ENCODE results near the gene OR52I1.

The OR52I1 gene

GRCh38 chr11:4610258-4610935 is 16.6 kb downstream of the OR52I1 start:
- no peak overlapping the region for H4K8ac ChIP-seq (ENCODE audit: low read depth, low read length)
- no peak overlapping the region for H4K91ac ChIP-seq (ENCODE audit: low read depth, low read length, poor library complexity)
- H3K4me1 ChIP-seq (ENCODE audit: control insufficient read depth in 2 of 2, insufficient read depth in 1 of 2, low read depth in 1 of 2, low read length in 2 of 2), result peaks cover 4 to 5% of the 10 kb centered on the region in 2 donors
- H3K23ac ChIP-seq (ENCODE audit: low read depth, low read length, poor library complexity), result no peak overlapping the region
- no peak overlapping the region for H2BK5ac ChIP-seq (ENCODE audit: low read length)
- H2BK15ac ChIP-seq (ENCODE audit: low read length), result no peak overlapping the region
- H3K4me3 ChIP-seq (ENCODE audit: low read length in 2 of 2), result no peak overlapping the region
- WGBS, 2 donors (ENCODE audit: extremely low coverage in 2 of 2, insufficient read length in 2 of 2, insufficient replicate concordance in 1 of 2), result no CpG with 5 or more reads among the region's 3 CpGs
- H3K18ac ChIP-seq (ENCODE audit: low read length), result no peak overlapping the region
- H3K14ac ChIP-seq (ENCODE audit: low read length), result no peak overlapping the region
- no peak for DNase-seq (ENCODE audit: low spot score)
- H3K9me3 ChIP-seq (replicated peaks in 1 of 2; ENCODE audit: control insufficient read depth in 2 of 2, insufficient read depth in 1 of 2, low read depth in 1 of 2, low read length in 2 of 2), result no peaks in the 10 kb centered on the region
- no peak overlapping the region for H2AK5ac ChIP-seq (ENCODE audit: low read depth, low read length)
- no peak overlapping the region for H2BK12ac ChIP-seq (ENCODE audit: low read length)
- H3K4ac ChIP-seq (ENCODE audit: low read length), result no peak overlapping the region
- H2AFZ ChIP-seq (ENCODE audit: low read length), result peak overlapping the region; percentile 74
- H3K36me3 ChIP-seq (replicated peaks in 1 of 2; ENCODE audit: control insufficient read depth in 2 of 2, insufficient read depth in 2 of 2, low read length in 2 of 2), result peaks cover 0 to 3% of the 10 kb centered on the region in 2 donors
- no peak overlapping the region for H2BK120ac ChIP-seq (ENCODE audit: low read depth, low read length)
- H3K27ac ChIP-seq (replicated peaks; ENCODE audit: low read length), result no peak overlapping the region
- no peak overlapping the region for H3K9ac ChIP-seq (ENCODE audit: low read depth, low read length, poor library complexity)
- H3K27me3 ChIP-seq (ENCODE audit: control insufficient read depth in 3 of 3, insufficient read depth in 3 of 3, low read depth in 1 of 3, low read length in 3 of 3), result peaks cover 0 to 8% (median 0%) of the 10 kb centered on the region in 3 experiments
- H3K4me2 ChIP-seq (ENCODE audit: insufficient read depth, low read length, poor library complexity, severe bottlenecking), result no peak overlapping the region
- H3K79me1 ChIP-seq (ENCODE audit: low read depth, low read length), result no peaks in the 10 kb centered on the region

DNA sequence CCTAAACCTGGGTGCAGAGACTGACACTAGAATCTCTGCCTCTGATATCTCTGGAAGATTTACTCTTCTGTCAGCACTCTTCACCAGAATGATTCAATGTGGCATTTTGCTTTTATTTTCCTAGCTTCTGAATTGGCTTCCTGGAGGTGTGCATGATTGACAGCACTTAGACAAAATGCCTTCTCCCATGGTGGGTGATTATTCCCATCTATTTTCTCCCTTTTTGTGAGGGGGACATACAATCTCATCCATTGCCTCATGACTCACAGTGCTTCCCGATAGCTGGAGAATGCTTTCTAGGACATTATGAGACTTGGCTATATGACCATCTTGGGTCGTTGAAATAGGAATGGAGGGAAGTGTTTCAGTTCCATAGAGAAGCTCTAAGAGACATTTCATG is 18.1 kb downstream of the OR52I1 start:
- Histone ChIP-seq H3K4me1 (ENCODE audit: control insufficient read depth in 2 of 2, insufficient read depth in 1 of 2, low read depth in 1 of 2, low read length in 2 of 2) (peaks cover 3 to 5% of the 10 kb centered on the region in 2 donors), H3K27ac (replicated peaks; ENCODE audit: low read length) (no peak overlapping the region), H4K91ac (ENCODE audit: low read depth, low read length, poor library complexity) (no peak overlapping the region), H3K79me1 (ENCODE audit: low read depth, low read length) (no peaks in the 10 kb centered on the region), H3K18ac (ENCODE audit: low read length) (no peak overlapping the region), H2AK5ac (ENCODE audit: low read depth, low read length) (no peak overlapping the region), H3K4me2 (ENCODE audit: insufficient read depth, low read length, poor library complexity, severe bottlenecking) (no peak overlapping the region), H3K27me3 (ENCODE audit: control insufficient read depth in 3 of 3, insufficient read depth in 3 of 3, low read depth in 1 of 3, low read length in 3 of 3) (peaks cover 0 to 11% (median 0%) of the 10 kb centered on the region in 3 experiments), H3K4me3 (ENCODE audit: low read length in 2 of 2) (no peak overlapping the region), H3K9ac (ENCODE audit: low read depth, low read length, poor library complexity) (no peak overlapping the region), H2BK5ac (ENCODE audit: low read length) (no peak overlapping the region), H3K14ac (ENCODE audit: low read length) (no peak overlapping the region), H2BK12ac (ENCODE audit: low read length) (no peak overlapping the region), H2BK15ac (ENCODE audit: low read length) (no peak overlapping the region), H2AFZ (ENCODE audit: low read length) (no peak overlapping the region), H4K8ac (ENCODE audit: low read depth, low read length) (no peak overlapping the region), H3K23ac (ENCODE audit: low read depth, low read length, poor library complexity) (no peak overlapping the region), H3K9me3 (replicated peaks in 1 of 2; ENCODE audit: control insufficient read depth in 2 of 2, insufficient read depth in 1 of 2, low read depth in 1 of 2, low read length in 2 of 2) (no peaks in the 10 kb centered on the region), H3K36me3 (replicated peaks in 1 of 2; ENCODE audit: control insufficient read depth in 2 of 2, insufficient read depth in 2 of 2, low read length in 2 of 2) (no peaks in the 10 kb centered on the region), H3K4ac (ENCODE audit: low read length) (no peak overlapping the region), H2BK120ac (ENCODE audit: low read depth, low read length) (no peak overlapping the region)
- DNase-seq (ENCODE audit: low spot score), result no peak
- WGBS, 2 donors (ENCODE audit: extremely low coverage in 2 of 2, insufficient read length in 2 of 2, insufficient replicate concordance in 1 of 2), result no CpG with 5 or more reads among the region's 2 CpGs

- H2BK15ac ChIP-seq (ENCODE audit: low read length), result no peak overlapping the region
- H2BK12ac ChIP-seq (ENCODE audit: low read length), result no peak overlapping the region
- no peak overlapping the region for H3K18ac ChIP-seq (ENCODE audit: low read length)
- peaks cover 0 to 11% (median 0%) of the 10 kb centered on the region in 3 experiments for H3K27me3 ChIP-seq (ENCODE audit: control insufficient read depth in 3 of 3, insufficient read depth in 3 of 3, low read depth in 1 of 3, low read length in 3 of 3)
- no peaks in the 10 kb centered on the region for H3K79me1 ChIP-seq (ENCODE audit: low read depth, low read length)
- no peak overlapping the region for H2AK5ac ChIP-seq (ENCODE audit: low read depth, low read length)
- no peak overlapping the region for H3K23ac ChIP-seq (ENCODE audit: low read depth, low read length, poor library complexity)
- H3K4me3 ChIP-seq (ENCODE audit: low read length in 2 of 2), result no peak overlapping the region
- no peaks in the 10 kb centered on the region for H3K36me3 ChIP-seq (replicated peaks in 1 of 2; ENCODE audit: control insufficient read depth in 2 of 2, insufficient read depth in 2 of 2, low read length in 2 of 2)
- DNase-seq (ENCODE audit: low spot score), result no peak
- no peak overlapping the region for H4K91ac ChIP-seq (ENCODE audit: low read depth, low read length, poor library complexity)
- no peak overlapping the region for H3K4ac ChIP-seq (ENCODE audit: low read length)
- peaks cover 0 to 5% of the 10 kb centered on the region in 2 donors for H3K4me1 ChIP-seq (ENCODE audit: control insufficient read depth in 2 of 2, insufficient read depth in 1 of 2, low read depth in 1 of 2, low read length in 2 of 2)
- H3K27ac ChIP-seq (replicated peaks; ENCODE audit: low read length), result no peak overlapping the region
- no peak overlapping the region for H2BK5ac ChIP-seq (ENCODE audit: low read length)
- H3K14ac ChIP-seq (ENCODE audit: low read length), result no peak overlapping the region
- no peak overlapping the region for H2AFZ ChIP-seq (ENCODE audit: low read length)
- no peak overlapping the region for H2BK120ac ChIP-seq (ENCODE audit: low read depth, low read length)
- no peak overlapping the region for H4K8ac ChIP-seq (ENCODE audit: low read depth, low read length)
- H3K9me3 ChIP-seq (replicated peaks in 1 of 2; ENCODE audit: control insufficient read depth in 2 of 2, insufficient read depth in 1 of 2, low read depth in 1 of 2, low read length in 2 of 2), result no peaks in the 10 kb centered on the region
- no peak overlapping the region for H3K9ac ChIP-seq (ENCODE audit: low read depth, low read length, poor library complexity)
- no peak overlapping the region for H3K4me2 ChIP-seq (ENCODE audit: insufficient read depth, low read length, poor library complexity, severe bottlenecking)
These were observed 22.1 kb downstream of the OR52I1 start for GRCh38 chr11:4615856-4616444.

GRCh38 chr11:4619514-4619913 is 25.7 kb downstream of the OR52I1 start:
- H2AK5ac ChIP-seq (ENCODE audit: low read depth, low read length), result no peak overlapping the region
- H3K9ac ChIP-seq (ENCODE audit: low read depth, low read length, poor library complexity), result no peak overlapping the region
- no peak overlapping the region for H3K4ac ChIP-seq (ENCODE audit: low read length)
- H2BK5ac ChIP-seq (ENCODE audit: low read length), result no peak overlapping the region
- no peak overlapping the region for H4K8ac ChIP-seq (ENCODE audit: low read depth, low read length)
- no peak overlapping the region for H3K23ac ChIP-seq (ENCODE audit: low read depth, low read length, poor library complexity)
- peaks cover 0 to 7% (median 0%) of the 10 kb centered on the region in 3 experiments for H3K27me3 ChIP-seq (ENCODE audit: control insufficient read depth in 3 of 3, insufficient read depth in 3 of 3, low read depth in 1 of 3, low read length in 3 of 3)
- no peaks in the 10 kb centered on the region for H3K9me3 ChIP-seq (replicated peaks in 1 of 2; ENCODE audit: control insufficient read depth in 2 of 2, insufficient read depth in 1 of 2, low read depth in 1 of 2, low read length in 2 of 2)
- no peak overlapping the region for H4K91ac ChIP-seq (ENCODE audit: low read depth, low read length, poor library complexity)
- no peaks in the 10 kb centered on the region for H3K4me1 ChIP-seq (ENCODE audit: control insufficient read depth in 2 of 2, insufficient read depth in 1 of 2, low read depth in 1 of 2, low read length in 2 of 2)
- no peak overlapping the region for H2AFZ ChIP-seq (ENCODE audit: low read length)
- no peaks in the 10 kb centered on the region for H3K36me3 ChIP-seq (replicated peaks in 1 of 2; ENCODE audit: control insufficient read depth in 2 of 2, insufficient read depth in 2 of 2, low read length in 2 of 2)
- no CpG with 5 or more reads among the region's 9 CpGs for WGBS, 2 donors (ENCODE audit: extremely low coverage in 2 of 2, insufficient read length in 2 of 2, insufficient replicate concordance in 1 of 2)
- no peak overlapping the region for H3K4me3 ChIP-seq (ENCODE audit: low read length in 2 of 2)
- H2BK15ac ChIP-seq (ENCODE audit: low read length), result no peak overlapping the region
- no peak for DNase-seq (ENCODE audit: low spot score)
- no peak overlapping the region for H3K18ac ChIP-seq (ENCODE audit: low read length)
- no peaks in the 10 kb centered on the region for H3K79me1 ChIP-seq (ENCODE audit: low read depth, low read length)
- no peak overlapping the region for H3K14ac ChIP-seq (ENCODE audit: low read length)
- no peak overlapping the region for H2BK120ac ChIP-seq (ENCODE audit: low read depth, low read length)
- no peak overlapping the region for H2BK12ac ChIP-seq (ENCODE audit: low read length)
- no peak overlapping the region for H3K4me2 ChIP-seq (ENCODE audit: insufficient read depth, low read length, poor library complexity, severe bottlenecking)
- H3K27ac ChIP-seq (replicated peaks; ENCODE audit: low read length), result no peak overlapping the region

All from neuronal stem cell (in vitro differentiated cells).